ENCODE data around the gene IARS1.
A peak's percentile ranks its signal among the peaks of the same experiment; 100 is the strongest.

IARS1 gene

GRCh38 chr9:92293452-92294296 is at the start of gene IARS1:
Gene IARS1, minus strand, starts transcription at chr9:92293697. Its CDS starts 4,278 bp downstream, at chr9:92289419.
- peak; percentile 100 for DNase-seq

GRCh38 chr9:92342825-92343488 is 49.5 kb upstream of the IARS1 start:
- DNase-seq = no peak

- DNase-seq = no peak
These were observed 48.1 kb upstream of the IARS1 start for GRCh38 chr9:92341578-92341977.

GRCh38 chr9:92333282-92333634 is 39.8 kb upstream of the IARS1 start:
- no peak for DNase-seq

- no peak for DNase-seq
These were observed 39.2 kb upstream of the IARS1 start for GRCh38 chr9:92332577-92333281.

GRCh38 chr9:92328225-92328624 is 34.7 kb upstream of the IARS1 start:
- no peak for DNase-seq

- no peak for DNase-seq
These were observed 33.9 kb upstream of the IARS1 start for GRCh38 chr9:92327283-92327850.

- DNase-seq = no peak
These were observed 32.5 kb upstream of the IARS1 start for GRCh38 chr9:92325991-92326500.

- DNase-seq = peak; percentile 92
These were observed 31.9 kb upstream of the IARS1 start, which contains the start of the genes CENPP and NOL8 for GRCh38 chr9:92325269-92325990. Gene CENPP, plus strand, starts transcription at chr9:92325953. Gene NOL8, minus strand, starts transcription at chr9:92325350. Its CDS starts 1,189 bp downstream, at chr9:92324161.

- DNase-seq = no peak
These were observed 31.4 kb upstream of the IARS1 start for GRCh38 chr9:92324889-92325268.

GRCh38 chr9:92324431-92324830 is 30.9 kb upstream of the IARS1 start:
- no peak for DNase-seq

GRCh38 chr9:92315456-92315855 is 22.0 kb upstream of the IARS1 start:
- no peak for DNase-seq

GRCh38 chr9:92313624-92314012 is 20.1 kb upstream of the IARS1 start:
- no peak for DNase-seq

GRCh38 chr9:92312887-92313623 is 19.6 kb upstream of the IARS1 start:
- no peak for DNase-seq

- no peak for DNase-seq
These were observed 17.1 kb upstream of the IARS1 start for GRCh38 chr9:92310562-92310961.

- DNase-seq = no peak
These were observed 15.4 kb upstream of the IARS1 start for GRCh38 chr9:92308893-92309292.

- no peak for DNase-seq
These were observed 7.4 kb upstream of the IARS1 start for GRCh38 chr9:92300936-92301335.

GRCh38 chr9:92299116-92299515 is 5.6 kb upstream of the IARS1 start:
- no peak for DNase-seq

- DNase-seq = no peak
These were observed 4.5 kb upstream of the IARS1 start for GRCh38 chr9:92298036-92298435.

- no peak for DNase-seq
These were observed 4.1 kb upstream of the IARS1 start for GRCh38 chr9:92297611-92298010.

GRCh38 chr9:92295827-92296258 is 2.3 kb upstream of the IARS1 start:
- peak; percentile 78 for DNase-seq
